ENCODE data around the gene SLFN12.

SLFN12 gene

GRCh38 chr17:35373984-35374765, 58.1 kb downstream of the SLFN12 start:
- no peaks in the 10 kb centered on the region for H3K36me3 ChIP-seq (ENCODE audit: control insufficient read depth, insufficient read depth, low read length)
- H3K27ac ChIP-seq: peak overlapping the region; percentile 84
- TF ChIP-seq CTCF (IDR thresholded peaks at IDR 0.05): no peak
- H3K4me2 ChIP-seq (ENCODE audit: low read length): peak overlapping the region; percentile 97
- no peak overlapping the region for H3K9ac ChIP-seq
- H3K27me3 ChIP-seq (ENCODE audit: control insufficient read depth, insufficient read depth, low read length): no peaks in the 10 kb centered on the region
- no peaks in the 10 kb centered on the region for H3K9me3 ChIP-seq (ENCODE audit: control insufficient read depth, low read length)
- H2AFZ ChIP-seq: peak overlapping the region; percentile 55
- peak overlapping the region; percentile 66 for H3K4me3 ChIP-seq (ENCODE audit: low read depth, low read length)
- no peaks in the 10 kb centered on the region for H3K4me1 ChIP-seq
- no peaks in the 10 kb centered on the region for H3K79me2 ChIP-seq

GRCh38 chr17:35373534-35373983, 58.7 kb downstream of the SLFN12 start, which contains the start of gene SLFN11:
SLFN11 (minus strand) TSS chr17:35373621; CDS start chr17:35363807, 9,814 bp downstream.
- H3K4me2 ChIP-seq (ENCODE audit: low read length): peak within 1 kb of the TSS; percentile 97
- no peaks in the 10 kb centered on the region for H3K27me3 ChIP-seq (ENCODE audit: control insufficient read depth, insufficient read depth, low read length)
- H3K4me1 ChIP-seq: no peaks in the 10 kb centered on the region
- H3K79me2 ChIP-seq: no peaks in the 10 kb centered on the region
- H3K4me3 ChIP-seq (ENCODE audit: low read depth, low read length): peak within 1 kb of the TSS; percentile 66
- peak within 1 kb of the TSS; percentile 55 for H2AFZ ChIP-seq
- no peaks in the 10 kb centered on the region for H3K36me3 ChIP-seq (ENCODE audit: control insufficient read depth, insufficient read depth, low read length)
- peak within 1 kb of the TSS; percentile 84 for H3K27ac ChIP-seq
- no peak for TF ChIP-seq CTCF (IDR thresholded peaks at IDR 0.05)
- no peak within 1 kb of the TSS for H3K9ac ChIP-seq
- H3K9me3 ChIP-seq (ENCODE audit: control insufficient read depth, low read length): no peaks in the 10 kb centered on the region

- H3K4me1 ChIP-seq: no peaks in the 10 kb centered on the region
- H3K4me3 ChIP-seq (ENCODE audit: low read depth, low read length): peak overlapping the region; percentile 66
- H3K27ac ChIP-seq: no peak overlapping the region
- no peak overlapping the region for H3K9ac ChIP-seq
- peak overlapping the region; percentile 97 for H3K4me2 ChIP-seq (ENCODE audit: low read length)
- no peaks in the 10 kb centered on the region for H3K27me3 ChIP-seq (ENCODE audit: control insufficient read depth, insufficient read depth, low read length)
- no peaks in the 10 kb centered on the region for H3K79me2 ChIP-seq
- H3K9me3 ChIP-seq (ENCODE audit: control insufficient read depth, low read length): no peaks in the 10 kb centered on the region
- TF ChIP-seq CTCF (IDR thresholded peaks at IDR 0.05): no peak
- no peaks in the 10 kb centered on the region for H3K36me3 ChIP-seq (ENCODE audit: control insufficient read depth, insufficient read depth, low read length)
- H2AFZ ChIP-seq: no peak overlapping the region
Measured at GRCh38 chr17:35372846-35373533, 59.3 kb downstream of the SLFN12 start.

GRCh38 chr17:35371934-35372333, 60.4 kb downstream of the SLFN12 start:
- Histone ChIP-seq H3K9me3 (ENCODE audit: control insufficient read depth, low read length) (no peaks in the 10 kb centered on the region), H3K27me3 (ENCODE audit: control insufficient read depth, insufficient read depth, low read length) (no peaks in the 10 kb centered on the region), H3K9ac (no peak overlapping the region), H3K4me1 (no peaks in the 10 kb centered on the region), H3K4me3 (ENCODE audit: low read depth, low read length) (no peak overlapping the region), H3K27ac (no peak overlapping the region), H2AFZ (no peak overlapping the region), H3K4me2 (ENCODE audit: low read length) (no peak overlapping the region), H3K79me2 (no peaks in the 10 kb centered on the region), H3K36me3 (ENCODE audit: control insufficient read depth, insufficient read depth, low read length) (no peaks in the 10 kb centered on the region)
- no peak for TF ChIP-seq CTCF (IDR thresholded peaks at IDR 0.05)

Data from parathyroid adenoma (tissue), 2 donors.